OCI-M2 (cell line): ENCODE data around the gene CLP1.
A peak's percentile ranks its signal among the peaks of the same experiment; 100 is the strongest.
"Not testable (repeated sequence)": the region's sequence is repeated elsewhere in the genome, so short reads cannot be mapped to it uniquely, and the experiment has no call there.

ENCODE experiments used
- DNase-seq: peaks from one replicate; lab custom pipeline; 2025; ENCODE audit not compliant: unreplicated experiment; lab: John Stamatoyannopoulos, UW

The CLP1 gene

GRCh38 chr11:57659669-57660068 is 2.1 kb downstream of the CLP1 start:
- DNase-seq = no peak

GRCh38 chr11:57662893-57663292 is 5.3 kb downstream of the CLP1 start:
- no peak for DNase-seq

- no peak for DNase-seq
These were observed 6.4 kb downstream of the CLP1 start for GRCh38 chr11:57663975-57664374.

GRCh38 chr11:57667117-57667735 is 9.7 kb downstream of the CLP1 start:
- DNase-seq = peak; percentile 93

GRCh38 chr11:57667736-57668433 is 10.3 kb downstream of the CLP1 start, which contains the start of gene ZDHHC5:
TSS of gene ZDHHC5 (plus strand) at chr11:57668114. CDS start at chr11:57673091, 4,977 bp downstream.
- peak; percentile 93 for DNase-seq

GRCh38 chr11:57668434-57668782 is 10.8 kb downstream of the CLP1 start:
- DNase-seq = no peak

GRCh38 chr11:57674251-57674650 is 16.7 kb downstream of the CLP1 start:
- DNase-seq = no peak

- no peak for DNase-seq
These were observed 17.8 kb downstream of the CLP1 start for GRCh38 chr11:57675176-57675941.

GRCh38 chr11:57679396-57679795 is 21.8 kb downstream of the CLP1 start:
- no peak for DNase-seq

GRCh38 chr11:57680552-57680874 is 23.0 kb downstream of the CLP1 start:
- DNase-seq = no peak

- DNase-seq = no peak
These were observed 23.6 kb downstream of the CLP1 start for GRCh38 chr11:57681168-57681567.

GRCh38 chr11:57690474-57690873 is 32.9 kb downstream of the CLP1 start:
- DNase-seq = not testable (repeated sequence)

GRCh38 chr11:57698843-57699365 is 41.3 kb downstream of the CLP1 start:
- no peak for DNase-seq

- no peak for DNase-seq
These were observed 42.3 kb downstream of the CLP1 start for GRCh38 chr11:57699813-57700212.

GRCh38 chr11:57700425-57700824 is 42.9 kb downstream of the CLP1 start:
- DNase-seq = no peak

- DNase-seq = no peak
These were observed 45.8 kb downstream of the CLP1 start for GRCh38 chr11:57703341-57703740.

GRCh38 chr11:57704932-57705331 is 47.4 kb downstream of the CLP1 start:
- no peak for DNase-seq

- DNase-seq = not testable (repeated sequence)
These were observed 47.9 kb downstream of the CLP1 start for GRCh38 chr11:57705432-57705831.

- DNase-seq = no peak
These were observed 52.3 kb downstream of the CLP1 start for GRCh38 chr11:57709802-57710367.
